Epithelial cell of proximal tubule (primary cell): ENCODE measurements around the gene RAD51B. TPM values are rescaled to one million over a fixed set of nuclear protein-coding genes. Genes with fewer than 3 reads are reported as not detected.

Source experiments
- DNase-seq: peaks from one replicate; pipeline ENCODE4 v3.0.0-alpha.2; 2011; ENCODE audit warnings: low read depth
- H3K4me3 ChIP-seq: 2 replicates; pipeline ENCODE4 v1.5.1; 2011; ENCODE audit warnings: low read depth, mild to moderate bottlenecking, low read length
- total RNA-seq: library from RNA; depleted of rRNA; stranded (reverse); fragments of >200 nt; gene quantifications from 2 replicates; pipeline ENCODE4 v1.2.3, GENCODE V29; 2015
- TF ChIP-seq, protein P1 (sequence below): conservative IDR thresholded peaks from 2 replicates; pipeline ENCODE4 v1.5.1; 2012; ENCODE audit warnings: low read depth, mild to moderate bottlenecking, low read length

Gene RAD51B
- total RNA-seq, 1 donor from 2014 or later = 6.3 TPM

DNA sequence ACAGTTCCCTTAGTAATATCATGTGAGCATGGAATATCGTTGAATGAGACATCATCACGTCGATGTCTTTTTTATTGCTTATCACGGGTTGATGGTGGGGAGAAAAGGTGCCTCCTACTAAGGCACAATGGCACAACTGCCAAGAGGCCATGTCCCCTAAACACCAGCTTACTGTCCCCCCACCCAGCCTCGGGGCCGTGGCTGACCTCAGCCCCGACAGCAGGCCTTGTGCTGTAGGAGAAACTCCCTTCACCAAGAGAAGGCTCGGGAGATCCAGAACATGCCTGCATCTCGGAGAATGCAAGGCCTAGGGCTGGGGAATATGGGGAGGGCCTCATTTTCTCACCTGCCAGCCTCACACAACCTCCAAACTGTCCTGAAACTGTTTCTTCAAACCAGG is 950.5 kb downstream of the RAD51B start:
- no peak overlapping the region for H3K4me3 ChIP-seq
- TF ChIP-seq, protein P1, sequence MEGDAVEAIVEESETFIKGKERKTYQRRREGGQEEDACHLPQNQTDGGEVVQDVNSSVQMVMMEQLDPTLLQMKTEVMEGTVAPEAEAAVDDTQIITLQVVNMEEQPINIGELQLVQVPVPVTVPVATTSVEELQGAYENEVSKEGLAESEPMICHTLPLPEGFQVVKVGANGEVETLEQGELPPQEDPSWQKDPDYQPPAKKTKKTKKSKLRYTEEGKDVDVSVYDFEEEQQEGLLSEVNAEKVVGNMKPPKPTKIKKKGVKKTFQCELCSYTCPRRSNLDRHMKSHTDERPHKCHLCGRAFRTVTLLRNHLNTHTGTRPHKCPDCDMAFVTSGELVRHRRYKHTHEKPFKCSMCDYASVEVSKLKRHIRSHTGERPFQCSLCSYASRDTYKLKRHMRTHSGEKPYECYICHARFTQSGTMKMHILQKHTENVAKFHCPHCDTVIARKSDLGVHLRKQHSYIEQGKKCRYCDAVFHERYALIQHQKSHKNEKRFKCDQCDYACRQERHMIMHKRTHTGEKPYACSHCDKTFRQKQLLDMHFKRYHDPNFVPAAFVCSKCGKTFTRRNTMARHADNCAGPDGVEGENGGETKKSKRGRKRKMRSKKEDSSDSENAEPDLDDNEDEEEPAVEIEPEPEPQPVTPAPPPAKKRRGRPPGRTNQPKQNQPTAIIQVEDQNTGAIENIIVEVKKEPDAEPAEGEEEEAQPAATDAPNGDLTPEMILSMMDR = no peak
- DNase-seq = no peak

DNA sequence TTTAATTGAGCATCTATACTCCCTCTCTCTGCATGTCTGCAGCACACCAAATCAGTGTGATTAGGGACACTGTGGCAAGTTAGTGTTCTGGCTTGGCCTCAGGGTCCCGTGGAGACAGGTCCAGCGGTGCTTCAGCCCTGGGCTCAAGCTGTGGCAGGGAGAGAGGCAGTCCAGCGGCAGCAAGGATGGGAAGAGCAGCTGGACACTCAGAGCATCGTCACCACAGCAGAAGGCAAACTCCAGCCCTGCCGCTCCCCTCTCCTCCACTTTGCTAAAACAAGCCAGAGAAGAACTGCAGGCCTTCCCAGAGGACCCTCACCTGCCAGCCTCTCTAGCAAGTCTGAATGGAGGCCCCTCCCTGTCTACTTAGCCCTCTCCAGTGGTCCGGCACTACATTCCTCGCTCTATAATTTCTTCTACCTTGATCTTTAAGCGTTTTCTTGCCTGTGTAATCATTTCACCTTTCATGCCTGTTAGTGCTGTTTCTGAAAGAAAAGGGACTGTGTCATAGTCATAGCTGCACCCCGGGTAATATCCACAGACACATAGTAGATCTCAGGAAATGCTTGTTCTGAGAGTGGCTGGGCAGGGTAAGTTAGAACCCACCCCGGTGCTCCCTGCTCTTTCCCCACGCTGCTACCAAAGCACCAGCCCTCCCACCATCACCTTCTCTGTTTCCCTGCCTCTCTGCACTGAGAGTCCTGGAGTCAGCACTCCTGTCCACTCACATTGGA is 951.1 kb downstream of the RAD51B start:
- TF ChIP-seq, protein P1 = no peak
- H3K4me3 ChIP-seq = no peak overlapping the region
- DNase-seq = no peak

DNA sequence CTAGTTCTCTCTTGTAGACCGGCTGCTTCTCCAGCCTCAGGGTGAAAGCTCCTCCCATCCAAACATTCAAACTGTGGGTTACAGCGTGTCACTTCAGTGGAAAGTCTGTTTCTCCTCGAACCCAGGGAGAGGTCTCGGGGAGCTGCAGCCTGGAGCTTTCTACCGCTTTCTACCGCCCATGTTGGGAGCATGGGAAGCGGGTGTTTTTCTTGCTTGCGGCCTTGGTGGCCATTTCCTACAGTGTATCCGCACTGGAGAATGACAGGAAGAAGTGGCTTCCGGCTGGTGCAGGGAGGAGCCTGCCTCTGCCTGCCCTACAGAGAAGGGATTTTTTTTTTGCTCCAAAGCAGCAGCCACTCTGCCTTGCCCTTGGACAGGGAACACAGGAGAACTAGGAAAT is 952.1 kb downstream of the RAD51B start:
- no peak for DNase-seq

GRCh38 chr14:68772761-68773381 is 953.3 kb downstream of the RAD51B start:
- no peak for DNase-seq
- H3K4me3 ChIP-seq = no peak overlapping the region
- TF ChIP-seq, protein P1 = no peak

More for the DNA sequence above, 952.1 kb downstream of the RAD51B start:
- TF ChIP-seq, protein P1 = no peak
- H3K4me3 ChIP-seq = no peak overlapping the region

GRCh38 chr14:68774771-68775613 is 955.4 kb downstream of the RAD51B start:
- H3K4me3 ChIP-seq = no peak overlapping the region
- TF ChIP-seq, protein P1 = no peak
- DNase-seq = no peak

DNA sequence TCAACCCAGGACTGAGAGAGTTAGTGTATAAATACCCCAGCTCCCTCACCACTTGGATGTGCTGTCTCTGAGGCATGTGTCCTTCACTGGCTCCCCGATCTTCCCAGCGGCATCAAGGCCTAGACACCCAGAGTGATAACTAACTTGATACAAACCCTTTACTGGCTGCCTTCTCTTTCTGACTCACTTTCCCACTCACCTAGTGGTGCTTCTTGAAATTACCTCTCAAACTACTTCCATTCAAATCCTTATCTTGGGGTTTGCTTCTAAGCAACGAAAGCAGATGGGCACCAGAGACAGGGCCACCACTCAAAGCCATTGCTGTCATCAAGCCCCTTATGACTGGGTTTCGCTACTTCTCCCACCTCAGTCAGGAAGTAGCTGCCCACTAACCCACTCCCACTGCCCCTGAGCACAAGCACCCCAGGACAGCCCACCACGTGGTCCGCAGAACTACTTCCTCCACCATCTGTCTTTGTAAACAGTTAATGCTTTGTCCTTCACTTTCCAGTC is 956.1 kb downstream of the RAD51B start:
- DNase-seq = no peak
- TF ChIP-seq, protein P1 = no peak
- no peak overlapping the region for H3K4me3 ChIP-seq
